GM20000 (cell line): ENCODE measurements around the gene CARMIL1.
"Not testable (repeated sequence)": the region's sequence is repeated elsewhere in the genome, so short reads cannot be mapped to it uniquely, and the experiment has no call there.

ENCODE experiments used
- DNase-seq: peaks from one replicate; pipeline ENCODE4 v3.0.0; 2012; ENCODE audit warnings: low spot score
- CTCF ChIP-seq: IDR thresholded peaks from 2 replicates; pipeline ENCODE4 v1.5.1; 2012; ENCODE audit warnings: mild to moderate bottlenecking, control low read depth; ENCODE audit errors: extremely low read depth, missing control alignments

CARMIL1 gene

DNA sequence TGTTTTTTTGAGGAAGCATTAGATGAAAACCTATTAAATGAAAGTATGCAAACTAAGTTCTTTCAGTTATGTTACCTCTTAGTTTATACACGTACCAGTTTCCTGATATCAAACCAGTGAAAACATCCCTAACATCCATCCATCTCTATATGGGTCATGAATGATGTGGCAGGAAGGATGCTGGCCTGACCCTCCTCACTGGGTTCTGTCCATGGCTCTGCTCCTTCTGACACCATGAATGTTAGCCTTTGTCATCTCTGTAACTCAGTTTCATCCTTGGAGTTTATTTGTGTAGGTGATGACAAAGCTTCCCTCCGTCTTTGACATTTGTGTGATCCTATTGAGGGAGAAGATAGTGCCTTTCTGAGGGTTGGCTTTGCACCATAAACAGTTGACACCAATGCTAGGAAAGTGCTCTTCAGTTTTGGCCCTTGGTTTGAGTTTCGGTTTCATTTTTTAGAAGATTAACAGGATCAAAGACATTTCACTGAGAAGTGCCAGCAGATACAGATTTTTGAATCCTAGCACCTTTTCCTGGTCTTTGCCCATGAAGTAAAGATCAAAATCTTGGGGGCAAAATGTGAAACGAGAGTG lies 300.8 kb downstream of the CARMIL1 start:
- no peak for TF ChIP-seq CTCF
- peak; percentile 25 for DNase-seq

DNA sequence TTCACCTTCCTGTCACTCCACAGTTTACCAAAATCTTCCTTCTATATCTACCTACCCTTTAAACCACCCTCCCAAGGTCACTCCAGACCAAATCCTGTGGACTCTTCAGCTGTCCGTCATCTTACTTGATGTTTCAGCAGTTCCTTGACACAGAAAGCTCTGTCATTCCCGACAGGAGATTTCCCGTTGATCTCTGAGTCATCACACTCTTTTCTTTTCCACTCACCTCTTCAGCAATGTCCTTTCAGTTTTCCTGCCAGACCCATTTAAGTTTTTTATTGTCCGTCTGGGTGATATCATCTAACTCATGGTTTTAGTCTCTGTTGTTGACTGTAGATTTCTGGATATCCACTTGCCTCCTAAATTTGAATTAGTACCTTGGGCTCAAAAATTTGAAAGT lies 302.9 kb downstream of the CARMIL1 start:
- DNase-seq = no peak
- TF ChIP-seq CTCF = no peak

GRCh38 chr6:25583099-25583498 lies 303.9 kb downstream of the CARMIL1 start:
- no peak for DNase-seq
- no peak for TF ChIP-seq CTCF

DNA sequence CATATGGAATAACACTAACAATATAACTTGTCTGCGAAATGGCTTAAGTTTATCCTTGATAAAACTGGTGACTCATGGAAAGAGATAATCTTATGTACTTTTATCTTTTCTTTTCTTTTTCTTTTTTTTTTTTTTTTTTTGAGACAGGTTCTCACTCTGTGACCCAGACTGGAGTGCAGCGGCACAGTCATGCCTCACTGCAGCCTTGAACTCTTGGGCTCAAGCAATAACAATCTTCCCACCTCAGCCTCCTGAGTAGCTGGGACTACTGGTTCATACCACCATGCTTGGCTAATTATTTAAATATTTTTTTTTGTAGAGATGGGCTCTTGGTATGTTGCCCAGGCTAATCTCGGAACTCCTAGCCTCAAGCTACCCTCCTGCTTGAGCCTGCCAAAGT lies 304.7 kb downstream of the CARMIL1 start:
- no peak for DNase-seq
- TF ChIP-seq CTCF = no peak

DNA sequence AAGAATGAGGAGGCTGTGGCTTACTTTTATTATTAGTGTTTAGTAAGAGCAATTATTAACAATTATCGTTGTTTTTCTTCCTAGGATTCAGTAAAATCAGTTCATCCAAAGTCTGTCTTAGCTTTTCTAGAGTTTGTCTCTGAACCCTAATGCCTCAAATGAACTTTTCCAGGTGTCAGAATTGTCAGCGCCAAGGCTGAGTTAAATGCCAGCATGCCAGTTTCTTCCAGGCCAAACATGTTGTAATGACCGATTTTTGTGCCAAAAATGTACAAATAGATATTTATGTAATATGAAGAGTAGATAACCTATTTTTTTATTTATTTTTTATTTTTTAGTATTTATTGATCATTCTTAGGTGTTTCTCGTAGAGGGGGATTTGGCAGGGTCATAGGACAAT lies 306.1 kb downstream of the CARMIL1 start:
- DNase-seq = no peak
- no peak for TF ChIP-seq CTCF

- DNase-seq = not testable (repeated sequence)
These were observed 306.9 kb downstream of the CARMIL1 start for GRCh38 chr6:25586119-25586518.

DNA sequence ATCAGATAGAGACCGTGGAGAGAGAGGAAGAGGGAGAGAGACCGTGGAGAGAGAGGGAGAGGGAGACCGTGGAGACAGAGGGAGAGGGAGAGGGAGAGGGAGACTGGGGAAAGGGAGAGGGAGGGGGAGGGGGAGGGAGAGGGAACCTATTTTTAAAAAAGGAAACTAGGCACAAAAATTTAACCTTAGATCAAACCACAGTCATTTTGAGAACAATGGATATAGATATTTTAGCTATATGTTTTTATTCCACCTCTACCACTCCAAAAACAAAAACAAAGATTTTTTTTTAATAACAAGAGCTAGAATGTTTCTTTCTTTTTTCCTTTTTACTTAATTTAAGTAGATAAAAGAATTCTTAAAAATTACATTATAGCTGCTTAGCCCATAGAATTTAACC lies 307.8 kb downstream of the CARMIL1 start:
- TF ChIP-seq CTCF = no peak
- no peak for DNase-seq

DNA sequence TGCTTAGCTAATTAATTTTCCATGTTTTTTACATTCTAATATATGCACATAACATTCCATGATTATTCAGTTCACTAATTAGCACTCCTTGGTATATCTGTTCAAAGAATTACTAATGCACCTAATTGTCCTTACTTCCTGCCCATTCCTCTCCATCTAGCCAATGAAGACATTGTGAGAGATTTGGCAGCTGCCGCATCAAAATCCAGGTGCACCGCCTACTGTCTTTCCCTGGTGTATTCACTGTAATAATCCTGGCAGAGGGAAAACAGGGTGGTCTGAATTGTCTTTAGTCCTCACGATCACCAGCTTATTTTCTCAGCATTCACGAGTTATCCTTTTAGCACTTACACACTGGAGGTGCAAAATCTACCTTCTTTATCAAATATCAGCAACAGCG lies 311.8 kb downstream of the CARMIL1 start:
- no peak for DNase-seq
- no peak for TF ChIP-seq CTCF
